Activated CD4-positive, alpha-beta T cell treated with anti-CD3 and anti-CD28 coated beads, Interleukin-2, Interleukin-6, amounts not matched to agents 100 ng/mL and 50 ng/mL, durations not matched to agents 16 hours and 8 hours (primary cell): Measurements from ENCODE around the gene CTNNA3.

Experiments used
- DNase-seq: peaks from one replicate; pipeline ENCODE4 v3.0.0-alpha.2; 2020

The CTNNA3 gene

DNA sequence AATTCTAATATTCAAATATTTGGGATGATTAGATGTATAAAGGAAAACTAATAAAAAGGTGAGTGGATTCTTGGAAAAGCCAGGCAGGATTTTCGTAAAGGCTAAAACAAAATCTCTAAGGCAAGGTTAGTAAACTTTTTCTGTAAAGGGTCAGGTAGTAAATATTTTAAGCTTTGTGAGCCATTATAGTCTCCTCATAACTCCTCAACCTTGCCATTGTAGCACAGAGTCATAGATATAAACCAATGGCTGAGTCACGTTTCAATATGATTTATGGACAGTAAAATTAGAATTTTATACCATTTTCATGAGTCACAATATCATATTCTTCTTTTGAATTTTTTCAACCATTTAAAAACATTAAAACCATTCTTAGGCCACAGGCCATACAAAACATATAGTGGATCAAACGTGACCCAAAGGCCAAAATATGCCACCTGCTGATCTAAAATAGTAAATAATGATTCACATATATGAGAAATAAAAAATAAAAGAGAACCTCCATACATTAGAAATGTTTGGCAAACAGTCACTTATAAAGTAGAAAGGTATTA, 1422.0 kb downstream of the CTNNA3 start:
- DNase-seq, result no peak

DNA sequence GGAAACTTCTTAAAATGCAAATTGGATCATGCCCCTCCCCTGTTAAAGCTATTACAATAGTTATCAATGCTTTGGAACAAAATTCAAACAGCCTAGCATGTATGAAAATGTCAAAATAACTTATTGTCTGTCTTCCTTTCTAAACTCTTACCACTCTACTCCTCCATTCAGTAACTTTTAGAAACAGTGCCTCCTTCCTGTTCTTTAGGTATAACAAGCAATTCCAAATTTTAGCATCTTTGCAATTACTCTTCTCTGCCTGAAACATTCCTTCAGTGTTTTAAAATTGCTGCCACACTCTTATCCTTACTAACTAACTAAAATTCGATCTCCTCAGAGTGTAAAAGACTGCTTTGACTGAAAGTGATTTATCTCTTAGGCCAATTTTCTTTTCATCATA, 1430.6 kb downstream of the CTNNA3 start:
- no peak for DNase-seq

DNA sequence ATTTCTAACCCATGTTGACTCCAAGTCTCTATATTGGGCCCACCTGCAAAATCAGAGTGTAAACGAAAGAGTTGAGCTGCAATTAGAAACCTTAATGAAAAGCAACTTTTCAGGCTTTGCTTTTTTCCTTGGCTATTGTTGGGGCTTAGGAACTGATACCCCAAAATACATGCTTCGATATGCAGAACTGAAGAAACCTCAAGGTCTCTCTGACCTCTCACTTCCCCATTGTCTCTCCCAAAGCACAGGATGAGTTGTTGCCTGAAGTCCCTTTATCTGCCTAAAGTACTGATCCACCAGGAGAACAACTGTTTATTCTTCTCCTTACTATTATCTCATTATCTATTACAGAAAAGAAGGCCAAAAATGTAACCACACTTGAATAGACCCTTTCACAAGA, 1436.2 kb downstream of the CTNNA3 start:
- no peak for DNase-seq

DNA sequence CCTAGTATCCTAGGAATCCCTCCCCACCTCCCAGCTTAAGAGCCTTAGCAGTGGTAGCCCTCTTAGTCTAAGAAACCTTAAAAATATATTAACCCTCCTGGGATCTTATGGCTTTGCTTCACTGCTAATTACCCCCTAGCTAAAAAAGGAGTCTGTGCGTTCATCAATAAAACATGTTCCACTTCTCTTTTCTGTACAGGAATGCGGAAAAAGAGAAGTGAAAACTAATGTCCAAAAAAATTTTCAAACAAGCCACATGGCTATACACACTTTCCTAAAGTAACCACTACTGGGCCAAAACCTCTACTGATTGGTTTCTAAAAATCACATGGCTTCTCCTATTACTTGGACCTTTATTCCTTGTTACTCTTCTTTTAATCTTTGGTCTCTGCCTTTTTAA, 1437.3 kb downstream of the CTNNA3 start:
- no peak for DNase-seq

DNA sequence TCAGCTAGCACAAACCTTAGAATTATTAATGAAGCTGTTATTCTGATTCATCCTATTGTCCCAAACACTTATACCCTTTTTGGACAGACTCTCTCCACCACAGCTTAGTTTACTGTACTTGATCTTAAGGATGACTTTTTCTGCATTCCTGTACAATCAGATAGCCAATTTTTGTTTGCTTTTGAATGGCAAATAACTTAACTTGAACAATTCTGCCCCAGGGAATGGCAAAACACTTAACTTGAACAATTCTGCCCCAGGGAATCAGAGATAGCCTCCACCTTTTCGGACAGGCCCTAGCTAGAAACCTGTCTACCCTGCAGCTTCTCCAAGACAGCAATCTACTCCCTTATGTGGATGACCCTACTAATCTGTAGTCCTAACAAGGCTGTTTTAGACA, 1438.2 kb downstream of the CTNNA3 start:
- no peak for DNase-seq

DNA sequence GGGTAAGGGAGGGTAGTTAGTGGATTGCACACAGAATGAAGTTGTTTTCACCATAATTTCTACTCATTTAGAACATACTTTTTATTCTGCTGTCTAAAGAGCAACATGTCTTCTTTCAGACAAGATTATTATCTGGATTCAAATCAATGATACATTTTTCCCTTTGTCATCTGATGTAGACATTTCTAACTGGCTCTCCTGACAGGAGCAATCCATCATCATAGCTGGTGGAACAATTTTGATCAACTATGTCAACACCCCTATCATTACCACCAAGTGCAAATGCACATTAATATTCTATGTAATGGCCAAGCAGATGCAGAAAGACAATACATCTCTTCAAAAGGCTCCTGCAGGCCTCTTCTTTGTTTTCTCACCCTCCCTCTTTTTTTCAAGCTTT, 1443.0 kb downstream of the CTNNA3 start:
- DNase-seq, result no peak

DNA sequence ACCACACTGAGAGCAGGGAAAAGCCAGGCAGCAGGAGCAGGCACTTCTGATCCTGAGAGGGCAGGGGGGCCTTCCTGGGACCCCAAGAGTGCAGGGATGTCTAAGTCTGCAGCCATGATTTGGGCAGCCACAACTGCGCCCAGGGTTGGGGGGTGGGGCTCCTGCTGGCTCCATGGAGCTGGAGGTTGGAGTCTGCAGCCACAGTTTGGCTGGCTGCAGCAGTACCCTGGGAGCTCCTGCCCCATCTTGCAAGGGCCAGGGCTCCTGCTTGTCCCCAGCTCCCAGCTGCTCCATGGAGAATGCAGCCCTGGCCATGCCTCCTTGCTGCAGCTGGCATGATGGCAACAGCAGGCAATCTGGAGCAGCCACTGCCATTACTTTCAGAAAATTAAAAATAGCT, 1449.8 kb downstream of the CTNNA3 start:
- DNase-seq, result no peak

DNA sequence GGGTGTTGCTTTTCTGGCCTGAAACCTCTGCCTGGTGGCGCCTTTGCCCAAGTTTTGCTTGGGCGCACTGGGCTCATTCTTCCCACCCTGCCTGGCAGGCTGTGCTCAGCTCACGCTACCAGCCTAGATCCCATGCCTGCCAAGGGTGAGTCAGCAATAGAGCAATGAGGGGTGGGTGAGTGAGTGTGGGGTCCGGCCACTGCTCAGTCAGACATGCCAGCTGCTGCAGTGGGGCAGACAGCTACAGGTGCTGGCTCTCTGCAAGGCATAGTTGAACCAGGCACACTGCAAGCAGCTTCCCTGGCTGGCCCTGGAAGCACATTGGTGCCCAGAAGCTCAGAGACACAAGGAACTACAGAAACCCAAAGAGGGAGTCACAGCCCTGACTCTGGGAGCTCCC, 1451.0 kb downstream of the CTNNA3 start:
- no peak for DNase-seq

DNA sequence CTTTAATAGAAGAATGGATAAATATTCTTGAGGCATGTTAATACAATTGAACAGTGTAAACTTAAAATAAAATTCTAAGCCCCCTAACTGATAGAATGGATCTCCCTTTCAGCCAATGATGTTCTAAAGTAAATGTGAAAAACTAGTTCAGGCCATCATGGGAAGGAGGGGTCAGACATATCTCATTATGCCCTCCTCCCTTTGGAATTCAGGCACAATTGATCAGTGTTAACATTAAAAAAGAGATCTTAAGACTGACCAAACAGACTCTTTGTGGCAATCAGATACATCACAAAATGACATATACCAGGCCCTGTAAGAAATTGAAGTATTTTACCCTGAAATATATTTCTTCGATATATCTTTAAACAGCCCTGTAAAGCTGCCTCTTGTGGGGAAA, 1453.1 kb downstream of the CTNNA3 start:
- DNase-seq, result no peak

DNA sequence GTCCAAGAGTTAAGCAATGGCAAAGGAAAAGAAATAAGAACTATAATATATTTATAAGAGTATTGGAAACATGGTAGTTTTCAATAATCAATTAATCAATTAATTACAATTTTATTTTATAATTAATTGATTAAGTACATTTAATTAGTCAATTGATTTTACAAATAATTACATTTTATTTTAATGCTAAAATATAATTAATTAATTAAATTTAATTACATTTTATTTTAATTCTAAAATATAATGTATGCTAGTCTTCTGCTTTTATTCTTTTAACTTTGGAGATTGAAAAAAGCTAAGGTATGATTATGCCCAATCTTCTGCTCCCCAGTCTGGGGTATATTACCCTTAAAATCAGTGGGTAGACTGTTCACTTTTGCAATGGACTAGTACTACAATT, 1456.9 kb downstream of the CTNNA3 start:
- DNase-seq, result no peak

DNA sequence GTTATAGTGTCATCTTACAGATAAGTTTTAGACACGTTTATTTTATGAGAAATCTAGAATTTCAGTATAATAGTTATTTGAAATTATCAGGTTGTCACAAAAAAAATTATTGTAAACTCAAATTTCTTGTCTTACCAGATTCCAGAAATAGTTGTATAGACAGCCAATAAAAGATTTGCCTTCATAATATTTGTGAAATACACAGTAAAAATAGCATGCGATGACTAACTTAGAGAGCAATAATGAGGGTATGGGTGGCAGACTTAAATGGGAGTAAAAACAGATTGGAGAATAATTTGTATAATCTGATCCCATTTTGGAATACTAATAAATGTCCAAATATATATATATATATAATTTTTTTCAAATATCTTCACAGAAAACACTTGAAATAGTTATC, 1457.7 kb downstream of the CTNNA3 start:
- no peak for DNase-seq

DNA sequence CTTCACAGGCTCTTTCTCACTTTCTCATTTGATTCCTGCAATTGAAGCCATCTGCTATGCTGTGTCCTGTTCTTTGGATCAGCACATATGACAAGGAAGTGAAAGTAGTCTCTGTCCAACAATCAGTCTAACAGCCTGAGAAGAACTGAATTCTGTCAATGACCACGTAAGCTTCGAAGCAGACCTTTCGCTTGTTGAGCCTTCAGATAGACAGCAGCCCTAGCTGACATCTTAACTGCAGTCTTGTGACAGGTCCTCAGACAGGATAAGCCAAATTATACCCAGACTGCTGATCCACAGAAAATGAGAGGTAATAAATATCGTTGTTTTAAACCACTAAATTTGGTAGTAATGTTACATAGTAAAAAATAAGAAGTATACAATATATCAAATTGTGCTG, 1461.1 kb downstream of the CTNNA3 start:
- DNase-seq, result no peak

DNA sequence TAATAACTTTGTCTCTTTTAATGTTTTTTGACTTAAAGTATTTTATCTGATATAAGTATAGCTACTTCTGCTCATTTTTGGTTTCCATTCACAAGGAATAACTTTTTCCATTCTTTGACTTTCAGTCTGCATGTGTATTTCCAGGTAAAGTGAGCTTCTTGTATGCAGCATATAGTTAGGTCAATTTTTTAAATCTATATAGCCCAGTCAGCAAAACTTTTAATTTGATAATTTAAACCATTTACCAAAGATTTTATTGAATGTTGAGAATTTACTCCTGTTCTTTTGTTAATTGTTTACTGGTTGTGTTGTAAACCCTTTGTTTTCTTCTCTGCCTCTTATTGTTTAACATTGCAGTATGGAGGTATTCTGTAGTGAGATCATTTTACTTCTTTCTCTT, 1467.1 kb downstream of the CTNNA3 start:
- no peak for DNase-seq

DNA sequence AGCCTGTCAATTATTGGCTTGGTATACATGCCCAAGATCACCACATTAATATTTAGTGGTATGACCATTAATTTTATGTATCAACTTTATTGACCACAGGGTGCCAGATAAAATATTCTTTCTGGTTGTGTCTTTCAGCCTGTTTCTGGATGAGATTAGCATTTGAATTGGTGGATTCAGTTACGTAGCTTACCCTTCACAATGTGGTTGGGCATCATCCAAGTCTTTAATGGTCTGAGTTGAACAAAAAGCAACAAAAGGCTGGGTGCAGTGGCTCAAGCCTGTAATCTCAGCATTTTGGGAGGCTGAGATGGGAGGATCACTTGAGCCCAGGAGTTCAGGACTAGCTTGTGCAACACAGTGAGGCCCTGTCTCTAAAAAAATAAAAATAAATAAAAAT, 1472.3 kb downstream of the CTNNA3 start:
- no peak for DNase-seq

DNA sequence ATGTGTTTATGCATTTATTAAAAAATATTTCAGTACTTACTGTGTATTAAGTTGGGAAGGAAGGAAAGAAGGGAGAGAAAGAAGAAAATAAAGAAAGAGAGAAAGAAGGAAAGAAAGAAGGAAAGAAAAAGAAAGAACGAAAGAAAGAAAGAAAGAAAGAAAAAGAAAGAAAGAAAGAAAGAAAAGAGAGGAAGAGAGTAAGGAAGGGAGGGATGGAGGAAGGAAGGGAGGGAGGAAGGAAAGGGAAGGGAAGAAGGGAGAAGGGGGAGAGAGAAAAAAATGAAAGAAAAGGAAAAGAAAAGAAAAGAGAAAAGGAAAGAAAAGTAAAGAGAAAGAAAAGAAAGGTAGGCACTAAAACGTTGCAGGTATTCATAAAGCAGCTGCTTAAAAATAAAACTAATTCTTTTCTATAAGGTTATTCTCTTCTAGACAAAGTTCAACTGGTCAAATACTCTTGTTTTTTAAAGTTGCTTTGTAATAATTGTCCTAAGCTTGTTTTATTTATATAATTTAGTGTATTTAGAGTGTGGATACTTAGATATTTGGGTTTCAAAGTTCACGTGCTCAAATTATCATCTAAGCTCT, 1473.4 kb downstream of the CTNNA3 start:
- no peak for DNase-seq

DNA sequence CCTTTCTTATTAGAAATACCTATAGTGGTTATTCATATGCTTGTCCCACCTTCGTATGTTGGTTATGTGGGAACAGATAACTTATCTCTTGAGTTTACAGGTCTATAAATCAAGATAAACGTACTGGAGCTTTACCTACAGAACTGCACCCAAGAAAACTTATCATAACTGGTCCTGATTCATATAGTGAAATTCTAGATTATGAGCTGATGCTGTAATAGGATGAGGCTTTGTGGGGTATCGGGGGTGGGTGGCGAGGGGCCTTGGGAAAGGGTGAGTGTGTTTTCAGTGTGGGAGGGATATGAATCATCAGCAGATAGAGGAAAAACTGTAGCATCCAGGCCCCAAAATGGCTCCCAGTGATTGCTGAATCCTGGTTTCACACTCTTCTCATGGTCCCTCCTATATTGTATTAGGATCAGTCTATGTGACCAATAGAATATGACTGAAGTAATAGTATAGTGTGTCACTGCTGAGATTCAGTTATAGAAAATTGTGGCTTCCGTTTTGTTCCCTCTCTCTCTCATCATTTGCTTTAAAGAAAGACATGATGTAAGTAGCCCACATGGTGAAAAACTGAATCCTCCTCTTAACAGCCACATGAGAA, 1476.9 kb downstream of the CTNNA3 start:
- peak; percentile 38 for DNase-seq

DNA sequence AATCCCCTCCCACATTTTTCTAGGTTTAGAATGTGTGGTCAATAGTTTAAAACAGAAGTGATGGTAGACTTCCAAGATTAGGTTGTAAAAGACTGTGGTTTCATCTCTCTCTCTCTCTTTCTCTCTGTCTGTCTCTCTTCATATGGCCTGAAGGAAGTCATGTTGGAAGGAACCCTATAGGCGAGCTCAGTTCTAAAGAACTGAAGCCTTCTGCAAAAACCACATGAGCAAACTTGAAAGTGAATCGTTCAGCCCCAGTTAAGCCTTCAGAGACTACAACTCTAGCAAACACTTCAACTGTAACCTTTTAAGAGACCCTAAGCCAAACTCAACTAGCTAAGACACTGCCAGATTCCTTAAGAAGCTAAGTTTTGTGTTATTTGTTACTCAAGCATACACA, 1477.7 kb downstream of the CTNNA3 start:
- peak; percentile 27 for DNase-seq

DNA sequence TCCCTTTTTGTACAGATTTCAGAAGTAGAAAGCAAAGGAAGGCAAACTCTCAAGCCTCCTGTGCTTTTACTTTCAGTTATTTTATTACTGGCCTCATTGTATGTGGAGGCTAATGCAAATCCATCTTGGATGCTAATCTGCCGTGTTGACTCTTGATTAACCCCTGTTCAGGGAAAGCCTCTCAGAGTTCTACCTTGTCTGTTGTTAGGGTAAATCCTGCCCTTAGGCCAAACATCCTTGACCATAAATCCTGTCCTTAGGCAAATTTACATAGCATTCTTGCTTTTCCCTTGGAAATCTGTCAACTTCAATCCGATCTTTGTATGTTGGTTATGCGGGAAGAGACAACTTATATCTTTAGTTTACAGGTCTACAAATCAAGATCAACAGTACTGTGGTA, 1480.1 kb downstream of the CTNNA3 start:
- no peak for DNase-seq

DNA sequence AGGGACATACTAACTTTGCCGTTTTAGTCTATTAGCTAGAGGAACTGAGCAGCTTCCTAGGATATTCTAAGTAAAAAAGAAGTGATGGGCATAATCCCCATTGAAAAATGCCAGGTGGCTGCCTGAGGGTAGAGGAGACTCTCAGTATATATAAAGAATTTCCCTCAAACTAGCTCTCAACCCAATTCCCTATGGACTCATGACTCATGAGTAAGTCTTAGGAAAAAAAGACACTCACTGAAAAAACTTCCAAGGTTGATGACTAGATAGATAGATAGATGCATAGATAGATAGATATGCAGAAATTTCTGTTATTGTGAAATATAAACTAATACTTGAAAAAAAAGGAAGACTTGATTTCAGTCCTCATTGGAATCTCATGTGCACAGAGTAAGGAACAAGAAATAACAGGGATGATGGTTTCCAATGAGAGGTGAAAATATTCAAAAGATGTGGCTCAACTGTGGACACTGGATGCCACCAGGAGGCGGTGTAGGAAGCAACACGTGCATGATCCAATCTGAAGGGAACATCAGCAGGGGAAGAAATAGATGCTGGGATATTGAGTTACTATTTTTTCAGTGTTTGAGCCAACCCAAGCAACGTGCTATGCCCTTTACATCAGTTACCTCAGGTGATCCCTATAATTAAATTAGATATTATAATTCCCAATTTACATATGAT, 1481.1 kb downstream of the CTNNA3 start:
- no peak for DNase-seq

DNA sequence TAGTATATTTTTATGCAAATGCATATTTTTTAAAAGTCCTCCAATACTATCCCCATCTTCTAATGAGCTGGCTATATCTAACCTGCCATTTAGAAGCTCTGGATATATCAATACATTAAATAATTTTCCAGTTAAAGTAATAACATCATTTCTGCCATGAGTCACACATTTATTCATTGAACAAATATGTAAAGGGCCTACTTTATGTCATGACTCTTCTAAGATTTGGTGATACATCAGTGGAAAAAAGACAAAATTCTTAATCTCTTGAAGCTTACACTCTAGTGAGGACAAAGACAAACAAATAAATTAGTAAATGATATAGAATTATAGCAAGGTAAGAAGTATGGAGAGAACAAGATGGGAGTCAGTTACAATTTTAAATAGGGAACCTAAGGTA, 1487.0 kb downstream of the CTNNA3 start:
- no peak for DNase-seq

DNA sequence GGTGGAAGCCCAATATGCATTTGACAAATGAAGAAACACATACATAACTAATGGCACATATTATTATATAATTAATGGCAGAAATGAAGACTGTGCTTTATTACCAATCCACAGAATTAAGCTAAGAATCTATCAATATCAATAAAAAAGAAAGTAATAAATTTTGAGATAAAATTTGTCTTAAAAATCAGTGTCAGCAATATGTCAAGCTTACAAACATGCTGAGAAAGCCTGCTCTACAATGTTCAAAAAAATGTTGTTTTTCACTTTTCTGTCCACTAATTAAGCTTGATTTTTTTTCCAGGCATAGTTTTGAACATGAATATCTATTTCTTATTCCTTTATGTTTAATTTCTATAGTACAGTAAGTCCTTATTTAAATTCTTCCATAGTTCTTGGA, 1491.2 kb downstream of the CTNNA3 start:
- no peak for DNase-seq

DNA sequence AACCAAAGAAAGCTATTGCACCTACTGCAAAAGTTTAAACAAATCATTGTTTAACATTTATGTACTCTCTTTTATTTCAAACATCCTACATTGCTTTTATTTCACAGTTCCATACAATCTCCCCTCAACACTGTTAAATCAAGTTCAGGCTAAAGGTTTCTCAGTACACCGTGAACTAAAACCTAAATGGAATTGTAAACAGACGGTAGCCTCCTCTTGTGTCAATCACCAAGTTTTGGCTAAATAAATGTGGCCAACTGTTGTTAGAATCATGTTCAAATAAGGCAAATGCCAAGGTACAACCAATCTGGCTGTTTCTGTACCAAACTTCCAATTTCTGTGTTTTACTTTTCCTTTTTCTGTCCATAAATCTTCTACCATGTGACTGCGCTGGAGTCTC, 1493.9 kb downstream of the CTNNA3 start:
- no peak for DNase-seq

DNA sequence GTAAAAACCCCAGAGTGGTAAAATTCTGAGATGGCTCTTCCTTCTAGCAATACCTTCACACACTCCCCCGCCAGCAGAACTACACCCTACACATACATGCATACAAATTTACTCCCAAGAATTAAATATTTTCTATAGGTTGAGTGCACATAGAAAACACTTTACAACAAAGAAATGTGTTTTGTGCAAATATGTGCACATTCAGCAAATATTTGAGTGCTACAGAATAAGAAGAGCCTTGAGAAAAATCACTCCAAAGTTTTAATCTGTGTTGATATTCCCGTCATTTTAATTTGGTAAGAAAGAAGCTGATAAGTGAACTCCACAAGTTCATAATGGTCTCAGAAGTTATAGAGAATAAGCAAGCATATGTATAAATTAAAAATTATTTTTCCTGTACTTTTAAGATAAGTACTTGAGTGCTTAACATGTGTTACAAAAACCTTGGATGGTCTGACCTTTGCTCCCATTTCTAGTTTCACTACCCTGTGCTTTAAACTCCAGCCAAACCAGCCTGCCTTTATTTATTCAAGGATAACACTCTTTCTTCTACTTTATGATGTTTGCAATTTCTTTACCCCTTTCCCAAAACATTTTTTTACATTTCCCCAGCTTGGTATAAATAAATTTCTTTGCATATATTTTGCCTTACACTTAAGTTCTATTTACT, 1503.7 kb downstream of the CTNNA3 start:
- no peak for DNase-seq

DNA sequence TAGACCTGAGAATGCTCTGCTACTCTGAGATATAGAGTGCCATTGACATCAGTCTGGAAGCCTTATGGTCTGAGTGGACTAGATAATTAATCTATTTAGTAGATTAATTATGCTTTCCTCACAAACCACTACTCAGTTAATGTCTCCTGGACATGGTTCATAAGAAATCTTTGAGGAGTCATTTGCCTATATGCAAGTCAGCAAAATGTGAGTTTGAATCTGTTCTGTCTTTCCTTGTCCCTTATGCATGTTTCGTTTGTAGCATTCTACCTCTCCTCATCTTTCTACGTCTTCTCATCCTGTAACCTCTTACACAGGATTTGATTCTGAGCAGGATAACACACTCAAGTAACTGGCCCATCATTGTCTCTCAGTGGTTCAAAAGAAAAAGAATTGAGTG, 1505.6 kb downstream of the CTNNA3 start:
- no peak for DNase-seq
